Measurements from ENCODE around the gene PPP2R2D. TPM values are rescaled to one million over a fixed set of nuclear protein-coding genes. Genes with fewer than 3 reads are reported as not detected.
"Not testable (repeated sequence)": the region's sequence is repeated elsewhere in the genome, so short reads cannot be mapped to it uniquely, and the experiment has no call there.

PPP2R2D gene
- total and polyA plus RNA-seq, 2 experiments from 2014 or later: 25.9 to 32.1 TPM

DNA sequence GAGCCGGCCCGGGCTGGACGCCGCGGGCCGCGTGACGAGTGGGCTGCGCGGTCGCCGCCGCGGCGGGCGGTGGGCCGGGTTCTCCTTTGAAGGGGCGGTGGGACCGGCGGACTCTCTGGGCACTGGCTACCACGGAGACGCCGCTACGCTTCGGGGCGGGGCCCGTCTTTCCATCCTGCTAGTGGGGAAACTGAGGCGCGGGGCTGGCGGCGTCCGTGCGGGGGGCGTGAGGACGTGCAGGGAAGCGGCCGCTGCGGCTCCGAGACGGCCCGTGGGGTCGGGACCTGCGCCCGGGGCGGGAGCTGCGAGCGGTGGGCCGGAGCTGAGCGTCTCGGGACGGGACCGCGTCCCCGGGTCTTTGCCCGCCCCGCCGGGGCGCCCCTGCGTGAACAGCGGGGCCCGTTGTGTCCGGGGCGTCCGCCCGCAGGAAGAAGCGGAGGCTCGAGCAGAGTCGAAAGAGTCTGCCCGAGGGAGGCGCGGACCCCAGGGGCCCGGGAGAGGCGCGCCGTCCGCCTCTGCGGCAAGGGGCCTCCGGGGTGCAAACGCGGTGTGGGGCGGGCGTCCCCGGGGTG lies 81.5 kb downstream of the PPP2R2D start:
- TF ChIP-seq, protein P1, sequence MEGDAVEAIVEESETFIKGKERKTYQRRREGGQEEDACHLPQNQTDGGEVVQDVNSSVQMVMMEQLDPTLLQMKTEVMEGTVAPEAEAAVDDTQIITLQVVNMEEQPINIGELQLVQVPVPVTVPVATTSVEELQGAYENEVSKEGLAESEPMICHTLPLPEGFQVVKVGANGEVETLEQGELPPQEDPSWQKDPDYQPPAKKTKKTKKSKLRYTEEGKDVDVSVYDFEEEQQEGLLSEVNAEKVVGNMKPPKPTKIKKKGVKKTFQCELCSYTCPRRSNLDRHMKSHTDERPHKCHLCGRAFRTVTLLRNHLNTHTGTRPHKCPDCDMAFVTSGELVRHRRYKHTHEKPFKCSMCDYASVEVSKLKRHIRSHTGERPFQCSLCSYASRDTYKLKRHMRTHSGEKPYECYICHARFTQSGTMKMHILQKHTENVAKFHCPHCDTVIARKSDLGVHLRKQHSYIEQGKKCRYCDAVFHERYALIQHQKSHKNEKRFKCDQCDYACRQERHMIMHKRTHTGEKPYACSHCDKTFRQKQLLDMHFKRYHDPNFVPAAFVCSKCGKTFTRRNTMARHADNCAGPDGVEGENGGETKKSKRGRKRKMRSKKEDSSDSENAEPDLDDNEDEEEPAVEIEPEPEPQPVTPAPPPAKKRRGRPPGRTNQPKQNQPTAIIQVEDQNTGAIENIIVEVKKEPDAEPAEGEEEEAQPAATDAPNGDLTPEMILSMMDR (IDR thresholded peaks at IDR 0.05; ENCODE audit: poor library complexity): no peak
- TF ChIP-seq EZH2 (IDR thresholded peaks at IDR 0.05; ENCODE audit: borderline replicate concordance) (no peak), EZH2phosphoT487 (IDR thresholded peaks at IDR 0.05; ENCODE audit: low read depth, severe bottlenecking, unreplicated experiment) (no peak)
- H3K27ac ChIP-seq: peak overlapping the region; percentile 64
- H2AFZ ChIP-seq: peak overlapping the region; percentile 93
- H3K4me3 ChIP-seq: peak overlapping the region; percentile 78
- H4K20me1 ChIP-seq (ENCODE audit: insufficient read depth, poor library complexity, severe bottlenecking): peaks cover 29% of the 10 kb centered on the region
- peaks cover 4% of the 10 kb centered on the region for H3K4me1 ChIP-seq (ENCODE audit: insufficient read depth)
- 0% methylated on average over 4 of the region's 83 CpGs for WGBS (ENCODE audit: low lambda C conversion rate, missing lambda C conversion rate)
- H3K27me3 ChIP-seq: no peaks in the 10 kb centered on the region
- no peaks in the 10 kb centered on the region for H3K36me3 ChIP-seq (replicated peaks; ENCODE audit: insufficient read depth, low read depth)
- H3K9me3 ChIP-seq (ENCODE audit: low read depth): no peaks in the 10 kb centered on the region
- H3K4me2 ChIP-seq: peak overlapping the region; percentile 96
- no peaks in the 10 kb centered on the region for H3K9me2 ChIP-seq (replicated peaks; ENCODE audit: insufficient read depth)
- DNase-seq (ENCODE audit: low spot score): no peak
- peaks cover 33% of the 10 kb centered on the region for H3K79me2 ChIP-seq

DNA sequence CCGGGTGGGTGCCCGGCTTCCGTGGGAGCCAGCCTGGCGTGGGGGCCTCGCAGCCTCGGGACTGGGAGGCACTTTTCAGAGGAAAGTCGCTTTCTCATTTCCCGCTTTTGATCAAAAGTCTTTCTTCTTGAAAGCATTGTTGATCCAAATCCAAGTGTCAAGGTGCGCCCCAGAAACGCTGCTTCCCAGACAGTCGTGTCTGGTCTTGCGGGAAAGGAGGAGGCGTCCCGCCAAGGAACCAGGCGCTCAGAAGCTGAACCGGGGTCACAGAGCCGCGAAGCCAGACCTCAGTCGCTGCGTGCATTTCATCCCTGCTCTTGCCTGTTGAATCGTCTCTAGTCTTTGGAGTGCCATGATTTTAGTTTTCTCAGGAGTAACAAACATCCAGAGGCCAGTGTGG lies 82.0 kb downstream of the PPP2R2D start:
- WGBS (ENCODE audit: low lambda C conversion rate, missing lambda C conversion rate): 91% methylated on average over 16 of the region's 21 CpGs
- peaks cover 4% of the 10 kb centered on the region for H3K4me1 ChIP-seq (ENCODE audit: insufficient read depth)
- no peaks in the 10 kb centered on the region for H3K9me3 ChIP-seq (ENCODE audit: low read depth)
- H4K20me1 ChIP-seq (ENCODE audit: insufficient read depth, poor library complexity, severe bottlenecking): peaks cover 29% of the 10 kb centered on the region
- H3K4me3 ChIP-seq: peak overlapping the region; percentile 78
- peaks cover 29% of the 10 kb centered on the region for H3K79me2 ChIP-seq
- no peak for TF ChIP-seq EZH2phosphoT487 (IDR thresholded peaks at IDR 0.05; ENCODE audit: low read depth, severe bottlenecking, unreplicated experiment)
- TF ChIP-seq, protein P1 (IDR thresholded peaks at IDR 0.05; ENCODE audit: poor library complexity): no peak
- TF ChIP-seq EZH2 (IDR thresholded peaks at IDR 0.05; ENCODE audit: borderline replicate concordance): no peak
- H3K36me3 ChIP-seq (replicated peaks; ENCODE audit: insufficient read depth, low read depth): no peaks in the 10 kb centered on the region
- no peaks in the 10 kb centered on the region for H3K27me3 ChIP-seq
- no peak overlapping the region for H3K27ac ChIP-seq
- no peak for DNase-seq (ENCODE audit: low spot score)
- no peaks in the 10 kb centered on the region for H3K9me2 ChIP-seq (replicated peaks; ENCODE audit: insufficient read depth)
- H2AFZ ChIP-seq: peak overlapping the region; percentile 93
- H3K4me2 ChIP-seq: peak overlapping the region; percentile 96

DNA sequence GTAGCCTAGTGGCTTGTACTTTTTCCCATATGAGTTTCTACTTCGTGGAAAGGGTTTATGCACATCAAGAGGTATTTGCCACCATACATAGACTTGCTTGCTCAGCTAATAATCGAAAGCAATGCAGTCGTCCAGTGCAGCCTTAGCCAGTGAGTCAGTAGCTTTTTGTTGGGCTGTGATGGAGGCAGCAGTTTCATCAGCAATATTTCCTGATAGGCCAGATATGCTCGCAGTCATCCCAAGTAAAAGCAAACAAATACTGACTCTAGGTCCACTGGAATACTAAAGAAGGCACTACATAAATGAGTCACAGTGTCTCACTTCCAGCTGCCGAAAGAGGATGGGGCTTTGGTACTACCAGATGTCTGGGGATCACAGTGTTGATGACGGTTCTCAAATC lies 83.0 kb downstream of the PPP2R2D start:
- Histone ChIP-seq H3K79me2 (peaks cover 20% of the 10 kb centered on the region), H2AFZ (no peak overlapping the region), H3K4me1 (ENCODE audit: insufficient read depth) (peaks cover 4% of the 10 kb centered on the region), H3K9me2 (replicated peaks; ENCODE audit: insufficient read depth) (no peaks in the 10 kb centered on the region), H4K20me1 (ENCODE audit: insufficient read depth, poor library complexity, severe bottlenecking) (peaks cover 21% of the 10 kb centered on the region), H3K4me2 (no peak overlapping the region), H3K36me3 (replicated peaks; ENCODE audit: insufficient read depth, low read depth) (no peaks in the 10 kb centered on the region), H3K27ac (no peak overlapping the region), H3K4me3 (no peak overlapping the region), H3K27me3 (no peaks in the 10 kb centered on the region), H3K9me3 (ENCODE audit: low read depth) (no peaks in the 10 kb centered on the region)
- no peak for TF ChIP-seq EZH2phosphoT487 (IDR thresholded peaks at IDR 0.05; ENCODE audit: low read depth, severe bottlenecking, unreplicated experiment)
- no peak for TF ChIP-seq EZH2 (IDR thresholded peaks at IDR 0.05; ENCODE audit: borderline replicate concordance)
- TF ChIP-seq, protein P1 (IDR thresholded peaks at IDR 0.05; ENCODE audit: poor library complexity): no peak
- DNase-seq (ENCODE audit: low spot score): peak; percentile 57
- 72% methylated on average over 6 of the region's 6 CpGs for WGBS (ENCODE audit: low lambda C conversion rate, missing lambda C conversion rate)

DNA sequence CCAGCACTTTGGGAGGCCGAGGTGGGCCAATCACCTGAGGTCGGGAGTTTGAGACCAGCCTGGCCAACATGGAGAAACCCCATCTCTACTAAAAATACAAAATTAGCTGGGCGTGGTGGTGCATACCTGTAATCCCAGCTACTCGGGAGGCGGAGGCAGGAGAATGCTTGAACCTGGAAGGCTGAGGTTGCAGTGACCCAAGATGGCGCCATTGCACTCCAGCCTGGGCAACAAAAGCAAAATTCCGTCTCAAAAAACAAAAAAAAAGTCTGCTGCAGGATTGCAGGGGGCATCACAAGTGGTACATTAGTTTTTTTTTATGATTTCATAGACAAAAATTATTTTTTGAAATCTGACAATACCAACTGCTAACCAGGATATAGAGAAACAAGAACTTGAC lies 86.0 kb downstream of the PPP2R2D start:
- not testable (repeated sequence) for H3K79me2 ChIP-seq; H3K36me3 ChIP-seq (replicated peaks; ENCODE audit: insufficient read depth, low read depth); H2AFZ ChIP-seq; H3K9me2 ChIP-seq (replicated peaks; ENCODE audit: insufficient read depth); H3K4me1 ChIP-seq (ENCODE audit: insufficient read depth); H3K4me2 ChIP-seq; H3K27ac ChIP-seq; H4K20me1 ChIP-seq (ENCODE audit: insufficient read depth, poor library complexity, severe bottlenecking); H3K27me3 ChIP-seq; H3K9me3 ChIP-seq (ENCODE audit: low read depth); H3K4me3 ChIP-seq; DNase-seq (ENCODE audit: low spot score)
- 92% methylated on average over 7 of the region's 7 CpGs for WGBS (ENCODE audit: low lambda C conversion rate, missing lambda C conversion rate)

DNA sequence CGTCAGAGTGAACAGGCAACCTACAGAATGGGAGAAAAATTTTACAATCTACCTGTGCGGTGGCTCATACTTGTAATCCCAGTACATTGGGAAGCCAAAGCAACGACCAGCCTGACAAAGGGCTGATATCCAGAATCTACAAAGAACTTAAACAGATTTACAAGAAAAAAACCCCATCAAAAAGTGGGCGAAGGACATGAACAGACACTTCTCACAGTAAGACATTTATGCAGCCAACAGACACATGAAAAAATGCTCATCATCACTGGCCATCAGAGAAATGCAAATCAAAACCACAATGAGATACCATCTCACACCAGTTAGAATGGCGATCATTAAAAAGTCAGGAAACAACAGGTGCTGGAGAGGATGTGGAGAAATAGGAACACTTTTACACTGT lies 86.5 kb downstream of the PPP2R2D start:
- H4K20me1 ChIP-seq (ENCODE audit: insufficient read depth, poor library complexity, severe bottlenecking); H3K27me3 ChIP-seq; H2AFZ ChIP-seq; H3K27ac ChIP-seq; H3K4me2 ChIP-seq; H3K9me3 ChIP-seq (ENCODE audit: low read depth); H3K36me3 ChIP-seq (replicated peaks; ENCODE audit: insufficient read depth, low read depth); H3K79me2 ChIP-seq; DNase-seq (ENCODE audit: low spot score); H3K4me1 ChIP-seq (ENCODE audit: insufficient read depth); H3K4me3 ChIP-seq; H3K9me2 ChIP-seq (replicated peaks; ENCODE audit: insufficient read depth): not testable (repeated sequence)
- 95% methylated on average over 4 of the region's 5 CpGs for WGBS (ENCODE audit: low lambda C conversion rate, missing lambda C conversion rate)

DNA sequence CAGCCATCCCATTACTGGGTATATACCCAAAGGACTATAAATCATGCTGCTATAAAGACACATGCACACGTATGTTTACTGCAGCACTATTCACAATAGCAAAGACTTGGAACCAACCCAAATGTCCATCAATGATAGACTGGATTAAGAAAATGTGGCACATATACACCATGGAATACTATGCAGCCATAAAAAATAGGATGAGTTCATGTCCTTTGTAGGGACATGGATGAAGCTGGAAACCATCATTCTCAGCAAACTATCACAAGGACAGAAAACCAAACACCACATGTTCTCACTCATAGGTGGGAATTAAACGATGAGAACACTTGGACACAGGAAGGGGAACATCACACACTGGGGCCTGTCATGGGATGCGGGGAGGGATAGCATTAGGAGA lies 87.0 kb downstream of the PPP2R2D start:
- not testable (repeated sequence) for H4K20me1 ChIP-seq (ENCODE audit: insufficient read depth, poor library complexity, severe bottlenecking); H3K4me2 ChIP-seq; H3K36me3 ChIP-seq (replicated peaks; ENCODE audit: insufficient read depth, low read depth); DNase-seq (ENCODE audit: low spot score); H3K9me2 ChIP-seq (replicated peaks; ENCODE audit: insufficient read depth); H3K79me2 ChIP-seq; H3K4me3 ChIP-seq; H3K4me1 ChIP-seq (ENCODE audit: insufficient read depth); H2AFZ ChIP-seq; H3K27ac ChIP-seq; H3K9me3 ChIP-seq (ENCODE audit: low read depth); H3K27me3 ChIP-seq
- 96% methylated on average over 3 of the region's 3 CpGs for WGBS (ENCODE audit: low lambda C conversion rate, missing lambda C conversion rate)

Measured in hepatocyte (in vitro differentiated cells).